ENCODE results near the gene MCOLN1.

The MCOLN1 gene

DNA sequence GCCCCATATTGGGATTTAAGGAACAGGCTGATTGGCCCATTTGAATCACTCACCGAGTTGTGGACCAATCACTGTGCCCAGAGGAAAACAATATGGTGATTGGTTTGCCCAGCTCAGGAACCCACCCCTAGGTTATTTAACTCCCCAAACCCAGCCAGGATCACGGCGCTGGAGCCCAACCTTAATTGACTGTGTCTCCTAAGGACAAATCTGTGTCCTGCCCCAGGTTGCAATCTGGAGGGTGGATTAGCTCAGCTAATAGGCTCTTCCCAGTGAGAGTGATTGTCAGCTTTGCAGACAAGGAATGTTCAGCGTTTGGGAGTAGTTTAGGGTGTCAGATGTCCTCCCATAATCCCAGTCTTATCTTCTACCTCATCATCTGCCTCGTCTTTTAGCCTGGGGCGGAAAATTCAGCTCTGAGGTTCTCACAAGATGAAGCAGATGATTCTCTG, 10.0 kb upstream of the MCOLN1 start:
- ATAC-seq: no peak

DNA sequence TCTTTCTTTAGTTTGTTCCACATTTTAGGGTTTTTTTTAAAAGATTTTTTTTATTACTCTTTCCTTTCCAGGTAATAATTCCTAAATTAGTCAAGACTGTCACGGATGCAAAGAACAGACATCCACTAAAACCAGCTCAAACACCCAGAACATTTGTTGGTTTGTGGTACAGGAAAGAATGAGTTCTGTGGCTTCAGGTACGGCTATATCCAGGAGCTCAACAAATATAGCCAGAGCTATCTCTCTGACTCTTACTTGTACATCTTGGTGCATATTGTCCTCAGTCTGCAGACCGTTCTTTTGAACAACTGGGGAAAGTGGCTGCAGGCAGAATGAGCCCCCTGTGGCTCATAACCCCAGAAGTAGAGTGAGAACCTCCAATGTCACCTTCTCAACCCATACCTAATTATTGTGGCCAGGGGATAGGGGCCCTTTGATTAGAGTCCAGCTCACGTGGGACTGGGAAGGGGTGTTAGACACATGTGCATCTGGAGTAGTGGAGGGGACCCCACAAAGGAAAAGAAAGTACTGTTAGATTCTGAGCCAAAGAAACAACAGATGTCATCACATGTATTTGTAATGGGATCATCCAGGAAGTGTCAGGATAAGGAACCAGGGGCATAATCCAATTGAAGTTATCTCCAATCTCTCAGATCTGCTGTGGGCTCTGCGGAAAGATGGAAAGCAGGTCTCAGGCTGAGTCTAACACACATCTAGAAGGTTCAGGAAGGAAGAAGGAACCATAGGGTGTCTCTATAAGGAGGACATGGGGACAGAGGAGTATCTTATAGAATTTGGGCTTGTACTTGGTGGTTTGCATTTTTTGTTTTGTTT, 8.4 kb upstream of the MCOLN1 start:
- ATAC-seq: no peak

More for the DNA sequence above, 10.0 kb upstream of the MCOLN1 start:
- TF ChIP-seq, protein P1, sequence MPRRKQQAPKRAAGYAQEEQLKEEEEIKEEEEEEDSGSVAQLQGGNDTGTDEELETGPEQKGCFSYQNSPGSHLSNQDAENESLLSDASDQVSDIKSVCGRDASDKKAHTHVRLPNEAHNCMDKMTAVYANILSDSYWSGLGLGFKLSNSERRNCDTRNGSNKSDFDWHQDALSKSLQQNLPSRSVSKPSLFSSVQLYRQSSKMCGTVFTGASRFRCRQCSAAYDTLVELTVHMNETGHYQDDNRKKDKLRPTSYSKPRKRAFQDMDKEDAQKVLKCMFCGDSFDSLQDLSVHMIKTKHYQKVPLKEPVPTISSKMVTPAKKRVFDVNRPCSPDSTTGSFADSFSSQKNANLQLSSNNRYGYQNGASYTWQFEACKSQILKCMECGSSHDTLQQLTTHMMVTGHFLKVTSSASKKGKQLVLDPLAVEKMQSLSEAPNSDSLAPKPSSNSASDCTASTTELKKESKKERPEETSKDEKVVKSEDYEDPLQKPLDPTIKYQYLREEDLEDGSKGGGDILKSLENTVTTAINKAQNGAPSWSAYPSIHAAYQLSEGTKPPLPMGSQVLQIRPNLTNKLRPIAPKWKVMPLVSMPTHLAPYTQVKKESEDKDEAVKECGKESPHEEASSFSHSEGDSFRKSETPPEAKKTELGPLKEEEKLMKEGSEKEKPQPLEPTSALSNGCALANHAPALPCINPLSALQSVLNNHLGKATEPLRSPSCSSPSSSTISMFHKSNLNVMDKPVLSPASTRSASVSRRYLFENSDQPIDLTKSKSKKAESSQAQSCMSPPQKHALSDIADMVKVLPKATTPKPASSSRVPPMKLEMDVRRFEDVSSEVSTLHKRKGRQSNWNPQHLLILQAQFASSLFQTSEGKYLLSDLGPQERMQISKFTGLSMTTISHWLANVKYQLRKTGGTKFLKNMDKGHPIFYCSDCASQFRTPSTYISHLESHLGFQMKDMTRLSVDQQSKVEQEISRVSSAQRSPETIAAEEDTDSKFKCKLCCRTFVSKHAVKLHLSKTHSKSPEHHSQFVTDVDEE (CRISPR knock-in tag; IDR thresholded peaks at IDR 0.05): no peak
- no peak for TF ChIP-seq ZNF70 (CRISPR knock-in tag; IDR thresholded peaks at IDR 0.05)
- TF ChIP-seq ZFP30 (CRISPR knock-in tag; IDR thresholded peaks at IDR 0.05): no peak
- TF ChIP-seq, protein P2, sequence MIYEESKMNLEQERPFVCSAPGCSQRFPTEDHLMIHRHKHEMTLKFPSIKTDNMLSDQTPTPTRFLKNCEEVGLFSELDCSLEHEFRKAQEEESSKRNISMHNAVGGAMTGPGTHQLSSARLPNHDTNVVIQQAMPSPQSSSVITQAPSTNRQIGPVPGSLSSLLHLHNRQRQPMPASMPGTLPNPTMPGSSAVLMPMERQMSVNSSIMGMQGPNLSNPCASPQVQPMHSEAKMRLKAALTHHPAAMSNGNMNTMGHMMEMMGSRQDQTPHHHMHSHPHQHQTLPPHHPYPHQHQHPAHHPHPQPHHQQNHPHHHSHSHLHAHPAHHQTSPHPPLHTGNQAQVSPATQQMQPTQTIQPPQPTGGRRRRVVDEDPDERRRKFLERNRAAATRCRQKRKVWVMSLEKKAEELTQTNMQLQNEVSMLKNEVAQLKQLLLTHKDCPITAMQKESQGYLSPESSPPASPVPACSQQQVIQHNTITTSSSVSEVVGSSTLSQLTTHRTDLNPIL (CRISPR knock-in tag; IDR thresholded peaks at IDR 0.05; ENCODE audit: low read depth): no peak
- no peak for TF ChIP-seq ISL1 (CRISPR knock-in tag; IDR thresholded peaks at IDR 0.05)
- no peak for TF ChIP-seq TOX (CRISPR knock-in tag; IDR thresholded peaks at IDR 0.05; ENCODE audit: borderline replicate concordance)
- no peak for TF ChIP-seq ZC3H10 (CRISPR knock-in tag; IDR thresholded peaks at IDR 0.05)
- TF ChIP-seq, protein P3, sequence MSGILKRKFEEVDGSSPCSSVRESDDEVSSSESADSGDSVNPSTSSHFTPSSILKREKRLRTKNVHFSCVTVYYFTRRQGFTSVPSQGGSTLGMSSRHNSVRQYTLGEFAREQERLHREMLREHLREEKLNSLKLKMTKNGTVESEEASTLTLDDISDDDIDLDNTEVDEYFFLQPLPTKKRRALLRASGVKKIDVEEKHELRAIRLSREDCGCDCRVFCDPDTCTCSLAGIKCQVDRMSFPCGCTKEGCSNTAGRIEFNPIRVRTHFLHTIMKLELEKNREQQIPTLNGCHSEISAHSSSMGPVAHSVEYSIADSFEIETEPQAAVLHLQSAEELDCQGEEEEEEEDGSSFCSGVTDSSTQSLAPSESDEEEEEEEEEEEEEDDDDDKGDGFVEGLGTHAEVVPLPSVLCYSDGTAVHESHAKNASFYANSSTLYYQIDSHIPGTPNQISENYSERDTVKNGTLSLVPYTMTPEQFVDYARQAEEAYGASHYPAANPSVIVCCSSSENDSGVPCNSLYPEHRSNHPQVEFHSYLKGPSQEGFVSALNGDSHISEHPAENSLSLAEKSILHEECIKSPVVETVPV (CRISPR knock-in tag; IDR thresholded peaks at IDR 0.05): no peak
- TF ChIP-seq ESRRG (CRISPR knock-in tag; IDR thresholded peaks at IDR 0.05): no peak
- TF ChIP-seq TCF4 (CRISPR knock-in tag; IDR thresholded peaks at IDR 0.05; ENCODE audit: borderline replicate concordance): no peak
- no peak for TF ChIP-seq GLIS3 (CRISPR knock-in tag; IDR thresholded peaks at IDR 0.05)

DNA sequence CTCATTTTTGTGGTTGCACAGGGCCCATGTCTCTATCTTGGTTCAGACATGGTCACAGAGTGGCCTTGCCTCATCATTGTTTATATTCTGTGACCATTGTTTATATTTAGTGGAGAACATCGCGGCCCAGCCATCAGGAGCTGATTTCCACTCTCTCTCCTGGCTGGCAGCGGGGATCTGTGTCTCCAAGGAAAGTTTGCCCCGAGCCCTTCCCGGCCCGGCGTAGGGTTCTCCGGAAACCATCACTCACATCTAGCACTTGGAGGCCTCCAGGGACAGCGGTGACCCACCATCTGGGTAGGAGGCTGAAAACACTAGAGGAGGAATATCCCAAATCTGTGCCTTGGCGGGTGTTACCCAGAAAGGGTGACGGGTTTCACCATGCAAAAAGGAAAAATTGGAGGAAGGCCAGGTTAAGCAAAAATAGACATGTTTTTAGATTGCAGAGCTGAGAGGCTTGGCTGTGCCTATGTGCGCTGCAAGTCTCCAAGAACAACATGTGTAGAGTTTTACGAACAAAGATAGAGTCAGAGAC, 7.2 kb upstream of the MCOLN1 start:
- TF ChIP-seq ZNF70 (CRISPR knock-in tag; IDR thresholded peaks at IDR 0.05) (no peak), ARNTL (CRISPR knock-in tag; IDR thresholded peaks at IDR 0.05; ENCODE audit: borderline replicate concordance, low read depth) (no peak), TCF4 (CRISPR knock-in tag; IDR thresholded peaks at IDR 0.05; ENCODE audit: borderline replicate concordance) (no peak), ZFP30 (CRISPR knock-in tag; IDR thresholded peaks at IDR 0.05) (no peak), OSR1 (CRISPR knock-in tag; IDR thresholded peaks at IDR 0.05) (no peak), ZC3H10 (CRISPR knock-in tag; IDR thresholded peaks at IDR 0.05) (no peak), ISL1 (CRISPR knock-in tag; IDR thresholded peaks at IDR 0.05) (no peak), RARB (CRISPR knock-in tag; IDR thresholded peaks at IDR 0.05) (no peak), PPARA (CRISPR knock-in tag; IDR thresholded peaks at IDR 0.05; ENCODE audit: borderline replicate concordance) (no peak), TOX (CRISPR knock-in tag; IDR thresholded peaks at IDR 0.05; ENCODE audit: borderline replicate concordance) (no peak), ZNF565 (CRISPR knock-in tag; conservative IDR thresholded peaks at IDR 0.05; ENCODE audit: low read depth) (no peak), SNAI2 (CRISPR knock-in tag; IDR thresholded peaks at IDR 0.05) (no peak), ZFP3 (CRISPR knock-in tag; IDR thresholded peaks at IDR 0.05) (no peak), ZNF8 (CRISPR knock-in tag; IDR thresholded peaks at IDR 0.05) (no peak)
- TF ChIP-seq, protein P4, sequence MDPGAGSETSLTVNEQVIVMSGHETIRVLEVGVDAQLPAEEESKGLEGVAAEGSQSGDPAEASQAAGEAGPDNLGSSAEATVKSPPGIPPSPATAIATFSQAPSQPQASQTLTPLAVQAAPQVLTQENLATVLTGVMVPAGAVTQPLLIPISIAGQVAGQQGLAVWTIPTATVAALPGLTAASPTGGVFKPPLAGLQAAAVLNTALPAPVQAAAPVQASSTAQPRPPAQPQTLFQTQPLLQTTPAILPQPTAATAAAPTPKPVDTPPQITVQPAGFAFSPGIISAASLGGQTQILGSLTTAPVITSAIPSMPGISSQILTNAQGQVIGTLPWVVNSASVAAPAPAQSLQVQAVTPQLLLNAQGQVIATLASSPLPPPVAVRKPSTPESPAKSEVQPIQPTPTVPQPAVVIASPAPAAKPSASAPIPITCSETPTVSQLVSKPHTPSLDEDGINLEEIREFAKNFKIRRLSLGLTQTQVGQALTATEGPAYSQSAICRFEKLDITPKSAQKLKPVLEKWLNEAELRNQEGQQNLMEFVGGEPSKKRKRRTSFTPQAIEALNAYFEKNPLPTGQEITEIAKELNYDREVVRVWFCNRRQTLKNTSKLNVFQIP (CRISPR knock-in tag; IDR thresholded peaks at IDR 0.05; ENCODE audit: borderline replicate concordance, low read depth): no peak
- TF ChIP-seq, protein P2 (CRISPR knock-in tag; IDR thresholded peaks at IDR 0.05; ENCODE audit: low read depth): no peak
- ATAC-seq: no peak

More for the DNA sequence above, 8.4 kb upstream of the MCOLN1 start:
- TF ChIP-seq ZNF70 (CRISPR knock-in tag; IDR thresholded peaks at IDR 0.05) (peak; percentile 92), OSR1 (CRISPR knock-in tag; IDR thresholded peaks at IDR 0.05) (no peak), TCF4 (CRISPR knock-in tag; IDR thresholded peaks at IDR 0.05; ENCODE audit: borderline replicate concordance) (peak; percentile 82; the same call in 1 of the 2 replicates)
